NCI-H1930 (cell line): Measurements from ENCODE around the gene RSAD2.
"Not testable (repeated sequence)": the region's sequence is repeated elsewhere in the genome, so short reads cannot be mapped to it uniquely, and the experiment has no call there.

Experiments
- DNase-seq, 2 experiments: peaks; one replicate each; lab custom pipeline; 2025; lab: John Stamatoyannopoulos, UW

Gene RSAD2

DNA sequence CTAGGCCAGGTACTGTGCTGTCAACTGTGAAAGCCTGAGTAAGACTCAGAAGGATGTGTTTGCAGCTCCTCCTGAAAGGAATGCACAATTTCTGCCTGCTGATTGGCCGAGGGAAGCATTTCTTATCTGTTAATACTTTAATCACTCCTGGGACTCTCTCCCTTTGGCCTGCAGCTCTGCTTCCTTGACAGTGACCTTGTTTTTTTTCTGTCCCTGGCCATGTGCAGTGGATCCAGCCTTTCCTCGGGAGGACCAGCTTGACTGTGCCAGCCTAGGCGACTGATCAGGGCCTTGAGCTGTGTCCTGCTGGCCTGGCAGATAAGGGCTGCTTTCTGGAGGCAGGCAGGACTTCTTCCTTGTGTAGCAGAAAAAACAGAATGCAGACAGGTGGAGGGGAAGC, 49.6 kb downstream of the RSAD2 start:
- no peak for DNase-seq

GRCh38 chr2:6927753-6928152, 50.2 kb downstream of the RSAD2 start:
- DNase-seq: no peak

DNA sequence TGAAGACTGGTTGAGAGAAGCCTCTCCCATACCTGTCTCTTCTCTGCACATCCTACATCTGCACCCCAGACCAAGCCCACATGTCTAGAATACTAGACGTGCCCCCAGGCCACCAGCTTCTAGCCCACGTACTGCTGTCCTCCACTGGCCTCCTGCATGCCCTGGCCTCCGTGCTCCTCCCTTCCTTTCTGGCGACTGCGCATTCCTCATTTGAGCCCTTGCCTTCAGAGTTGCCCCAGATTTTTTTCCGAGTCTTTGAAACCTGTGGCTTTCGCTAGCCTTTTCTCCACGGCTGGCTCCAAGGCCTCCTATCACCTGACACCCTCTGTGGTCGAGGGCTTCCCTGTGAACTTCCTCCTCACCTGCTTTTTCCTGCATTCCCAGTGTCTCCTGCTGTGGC, 50.9 kb downstream of the RSAD2 start:
- DNase-seq: no peak

GRCh38 chr2:6929196-6929819, 51.7 kb downstream of the RSAD2 start:
- no peak for DNase-seq

DNA sequence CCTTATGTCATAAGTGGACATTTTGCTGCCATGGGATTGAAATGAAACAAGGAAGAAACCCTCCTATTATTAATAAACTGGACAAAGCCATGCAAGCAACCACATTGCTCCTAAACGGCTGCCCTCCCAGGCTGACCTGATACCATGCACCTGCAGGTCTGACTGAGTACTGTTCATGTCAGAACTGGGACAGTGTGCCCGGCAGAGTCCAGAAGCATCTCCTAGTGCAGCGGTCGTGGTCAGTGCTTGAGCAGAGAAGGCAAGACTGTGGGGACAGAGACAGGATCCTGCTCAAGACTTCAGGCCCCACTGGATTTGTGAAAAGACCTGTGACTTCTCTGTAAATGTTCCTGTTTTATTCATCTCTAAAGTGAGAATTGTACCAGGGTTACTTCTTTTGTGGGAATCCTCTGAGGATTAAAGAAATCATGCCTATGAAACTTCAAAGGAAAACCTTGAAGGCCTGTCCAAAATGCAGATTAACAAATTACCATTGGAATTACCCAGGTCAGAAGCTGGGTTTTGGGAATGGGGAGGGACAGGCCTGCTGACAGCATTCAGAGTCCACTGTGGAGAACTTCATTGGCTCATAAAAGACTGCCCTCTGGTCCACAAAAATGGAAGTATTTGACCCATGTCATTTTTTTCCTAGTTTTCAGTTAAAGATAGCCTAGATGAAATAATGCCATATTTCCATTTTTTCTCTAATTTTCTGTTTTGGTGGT, 53.5 kb downstream of the RSAD2 start:
- DNase-seq: no peak

DNA sequence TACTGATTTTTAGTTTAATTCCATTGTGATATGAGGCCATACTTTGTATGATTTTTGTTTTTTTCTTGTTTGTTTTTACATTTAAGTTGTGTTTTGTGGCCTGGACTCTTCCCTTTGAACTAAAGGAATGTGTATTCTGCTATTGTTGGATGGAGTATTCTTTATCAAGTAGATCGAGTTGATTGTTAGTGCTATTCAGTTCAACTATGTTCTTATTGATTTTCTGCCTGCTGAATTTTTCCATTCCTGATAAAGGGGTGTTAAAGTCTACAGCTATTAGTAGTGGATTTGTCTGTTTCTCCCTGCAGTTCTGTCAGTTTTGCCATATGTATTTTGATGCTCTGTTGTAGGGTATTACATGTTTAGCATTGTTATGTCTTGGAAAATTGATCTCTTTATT, 54.2 kb downstream of the RSAD2 start:
- no peak for DNase-seq

- no peak for DNase-seq
These were observed 54.6 kb downstream of the RSAD2 start for GRCh38 chr2:6932206-6932605.

GRCh38 chr2:6932828-6933227, 55.3 kb downstream of the RSAD2 start:
- no peak for DNase-seq

DNA sequence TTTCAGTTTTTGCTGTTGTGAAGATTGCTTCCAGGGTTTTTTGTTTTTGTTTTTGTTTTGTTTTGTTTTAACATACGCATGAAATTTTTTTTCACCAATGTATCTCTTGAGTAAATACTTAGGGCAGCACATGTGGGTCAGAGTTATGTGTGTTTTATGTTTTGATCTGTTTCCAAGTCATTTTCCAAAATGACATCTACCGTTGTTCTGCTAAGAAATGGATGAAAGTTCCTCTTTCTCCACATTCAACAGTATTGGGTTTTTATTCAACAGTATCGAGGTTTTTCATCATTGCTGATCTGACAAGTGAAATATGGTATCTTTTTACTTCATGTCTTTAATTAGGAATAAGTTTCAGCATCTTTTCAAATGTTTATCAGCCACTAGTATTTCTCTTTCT, 56.3 kb downstream of the RSAD2 start:
- no peak for DNase-seq

- no peak for DNase-seq
These were observed 56.8 kb downstream of the RSAD2 start for GRCh38 chr2:6934345-6934744.

GRCh38 chr2:6934758-6935651, 57.4 kb downstream of the RSAD2 start:
- no peak for DNase-seq

DNA sequence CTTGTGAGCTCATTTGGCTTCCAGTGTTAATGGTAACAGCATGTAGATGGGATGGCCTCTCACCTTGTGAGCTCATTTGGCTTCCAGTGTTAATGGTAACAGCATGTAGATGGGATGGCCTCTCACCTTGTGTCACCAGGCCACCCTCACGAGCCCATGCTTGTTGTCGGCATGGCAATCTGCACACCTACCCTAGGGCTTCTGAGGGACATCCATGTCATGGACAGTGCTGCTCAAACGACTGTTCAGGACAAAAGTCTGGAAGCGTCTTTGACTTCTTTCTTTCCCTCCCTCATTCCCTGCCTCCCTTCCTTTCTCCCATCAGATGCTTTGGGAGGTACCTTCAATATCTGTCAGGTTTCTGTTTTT, 58.1 kb downstream of the RSAD2 start:
- not testable (repeated sequence) for DNase-seq

- no peak for DNase-seq
These were observed 59.6 kb downstream of the RSAD2 start for GRCh38 chr2:6937157-6937556.

GRCh38 chr2:6937582-6937981, 60.0 kb downstream of the RSAD2 start:
- no peak for DNase-seq

GRCh38 chr2:6939071-6939470, 61.5 kb downstream of the RSAD2 start:
- DNase-seq: no peak

DNA sequence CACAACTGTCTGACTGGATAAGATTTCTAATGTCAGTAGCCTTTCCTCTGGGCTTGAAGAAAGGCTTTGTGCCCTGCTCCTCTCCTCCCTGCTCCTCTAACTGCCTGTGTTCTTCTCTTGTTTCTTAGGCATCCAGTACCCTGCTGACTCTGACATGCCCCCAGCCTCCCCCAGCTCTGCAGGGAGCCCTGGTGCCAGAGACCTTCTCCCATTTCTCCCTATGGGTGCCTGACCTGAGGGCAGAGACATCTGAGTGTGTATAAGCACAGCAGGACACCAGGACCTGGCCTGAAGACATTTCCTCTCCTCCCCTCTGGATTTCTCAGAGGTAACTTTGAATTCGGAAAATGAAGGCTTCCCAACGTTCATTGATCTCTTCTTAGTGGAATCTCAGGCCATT, 63.2 kb downstream of the RSAD2 start:
- DNase-seq: no peak

DNA sequence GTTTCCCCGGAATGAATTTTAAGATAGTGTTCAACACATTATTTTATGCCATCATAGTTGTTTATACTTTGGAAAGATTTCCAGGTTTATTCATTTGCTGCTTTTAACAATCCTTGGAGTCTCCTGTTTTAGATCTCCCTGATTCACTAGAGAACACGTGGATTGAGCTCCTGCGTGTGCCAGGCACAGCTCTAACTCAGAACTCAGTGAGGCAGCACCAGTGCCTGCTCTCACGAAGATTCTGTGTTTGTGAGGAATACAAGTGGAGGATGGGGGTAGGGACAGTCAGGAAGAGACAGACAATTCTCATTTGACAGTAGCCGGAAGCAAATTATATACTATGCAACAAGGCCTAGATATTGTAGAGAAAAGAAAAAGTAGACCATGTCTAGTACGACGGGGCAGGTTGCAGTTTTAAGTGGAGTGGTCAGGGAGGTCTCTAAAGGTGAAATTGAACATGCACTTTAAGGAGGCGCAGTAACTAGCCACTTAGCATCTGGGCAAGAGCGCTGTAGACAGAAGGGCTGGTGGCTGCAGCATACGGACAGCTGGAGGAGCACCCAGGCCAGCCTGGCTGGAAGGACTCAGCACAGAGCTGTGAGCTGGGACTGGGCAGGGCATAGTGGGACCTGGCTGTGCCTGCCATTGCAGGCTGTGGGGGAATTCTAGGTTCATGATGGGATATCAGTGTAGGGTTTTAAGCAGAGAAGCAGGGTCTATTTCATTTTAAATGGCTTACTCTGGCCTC, 63.9 kb downstream of the RSAD2 start:
- no peak for DNase-seq

DNA sequence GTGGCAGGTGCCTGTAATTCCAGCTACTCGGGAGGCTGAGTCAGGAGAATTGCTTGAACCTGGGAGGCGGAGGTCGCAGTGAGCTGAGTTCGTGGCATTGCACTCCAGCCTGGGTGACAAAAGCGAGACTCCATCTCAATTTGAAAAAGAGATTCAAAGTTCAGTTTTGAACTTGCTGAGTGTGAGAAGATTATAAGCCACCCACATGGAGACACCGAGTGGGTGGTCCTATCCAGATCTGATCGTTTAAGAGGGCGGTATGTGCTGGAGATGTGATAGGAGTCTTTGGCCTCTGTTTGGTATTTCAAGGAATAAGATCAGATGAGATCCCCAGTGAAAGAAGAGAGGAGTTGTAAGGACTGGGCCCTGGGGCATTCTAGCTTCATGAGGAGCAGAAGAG, 65.3 kb downstream of the RSAD2 start:
- DNase-seq: no peak

DNA sequence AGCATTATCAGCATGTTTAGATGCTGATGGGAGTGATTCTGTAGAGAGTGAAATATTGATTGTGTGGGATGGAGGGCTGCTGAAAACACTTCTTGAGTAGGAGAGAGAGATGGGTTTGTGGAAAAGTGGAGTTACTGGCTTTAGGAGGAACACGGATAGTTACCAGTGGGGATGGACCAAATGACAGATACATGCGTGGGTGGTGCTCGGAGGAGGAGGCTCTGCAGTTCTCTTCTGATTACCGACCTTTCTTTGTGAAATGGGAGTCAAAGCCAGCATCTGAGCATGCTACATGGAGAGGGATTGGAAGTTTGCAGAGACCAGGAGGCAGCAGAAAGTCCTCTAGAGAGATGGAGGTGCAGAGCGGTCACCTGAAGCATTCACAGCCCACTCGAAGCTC, 65.9 kb downstream of the RSAD2 start:
- no peak for DNase-seq

DNA sequence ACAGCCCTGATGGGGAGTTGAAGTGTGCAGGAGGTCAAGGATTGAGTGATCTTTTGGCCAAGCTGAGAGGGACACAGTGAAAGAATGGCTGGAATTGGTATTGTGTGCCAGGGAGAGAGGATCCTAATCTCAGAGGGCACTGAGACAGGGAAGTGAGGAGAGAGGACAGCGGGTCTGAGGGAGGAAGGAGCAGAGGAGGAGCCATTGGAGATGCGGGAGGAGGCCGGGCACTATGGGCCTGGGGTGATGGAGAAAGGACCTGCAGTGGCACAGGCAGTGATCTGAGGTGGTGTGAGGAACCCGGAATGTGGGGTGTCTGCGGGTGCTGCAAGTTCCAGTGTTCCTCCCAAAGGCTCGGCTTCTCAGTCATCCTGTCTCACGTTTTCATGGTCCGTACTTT, 66.4 kb downstream of the RSAD2 start:
- no peak for DNase-seq

DNA sequence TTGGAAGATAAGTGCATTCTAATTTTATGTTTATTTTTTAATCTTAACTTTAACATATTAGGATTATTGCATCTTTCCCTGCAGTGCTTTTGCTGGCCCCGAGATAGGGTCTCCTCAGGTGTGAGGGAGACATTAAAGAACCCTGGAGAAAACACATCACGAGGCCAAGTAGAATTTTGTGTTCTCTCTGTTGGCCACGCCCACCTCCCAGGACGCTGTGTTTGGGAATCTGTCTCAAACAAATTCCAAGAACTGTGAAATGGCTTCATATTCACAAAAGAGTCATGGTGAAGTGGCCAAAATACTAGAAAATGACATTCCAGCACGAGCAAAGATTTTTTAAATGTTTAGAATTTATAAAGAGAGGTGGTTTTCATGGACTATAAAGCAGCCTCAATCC, 67.0 kb downstream of the RSAD2 start:
- DNase-seq: no peak

GRCh38 chr2:6945087-6945813, 67.7 kb downstream of the RSAD2 start:
- no peak for DNase-seq
